ENCODE results near the gene PSORS1C2. TPM values are rescaled to one million over a fixed set of nuclear protein-coding genes. Genes with fewer than 3 reads are reported as not detected.
A peak's percentile ranks its signal among the peaks of the same experiment; 100 is the strongest.

The PSORS1C2 gene
- total RNA-seq, 1 donor from 2014 or later: not detected

- peaks cover 22% of the 10 kb centered on the region for H3K4me1 Mint-ChIP-seq (ENCODE audit: low read depth, unreplicated experiment)
Measured at GRCh38 chr6:31178143-31179041, 39.5 kb upstream of the PSORS1C2 start.

GRCh38 chr6:31175971-31176370 lies 37.1 kb upstream of the PSORS1C2 start:
- Histone ChIP-seq H3K4me2 (ENCODE audit: low read length) (no peak overlapping the region), H3K9me3 (ENCODE audit: insufficient read depth, low read depth, low read length) (no peaks in the 10 kb centered on the region), H2AFZ (ENCODE audit: low read depth, low read length) (no peak overlapping the region), H3K79me2 (ENCODE audit: insufficient read depth, low read length) (no peaks in the 10 kb centered on the region), H3K27ac (ENCODE audit: low read depth, low read length) (no peak overlapping the region), H3K4me1 (ENCODE audit: insufficient read depth, low read length) (no peaks in the 10 kb centered on the region), H3K9ac (ENCODE audit: low read length) (no peak overlapping the region), H3K4me3 (ENCODE audit: insufficient read depth, low read depth, low read length) (no peak overlapping the region), H3K27me3 (ENCODE audit: insufficient read depth, low read length) (no peaks in the 10 kb centered on the region), H3K36me3 (ENCODE audit: insufficient read depth, low read length) (no peaks in the 10 kb centered on the region), H4K20me1 (ENCODE audit: insufficient read depth, low read length) (no peaks in the 10 kb centered on the region)
- peak; percentile 34 for DNase-seq (ENCODE audit: low read depth)
- TF ChIP-seq EZH2 (IDR thresholded peaks at IDR 0.05; ENCODE audit: insufficient read depth, low read length) (no peak), CTCF (IDR thresholded peaks at IDR 0.05; ENCODE audit: insufficient read depth, low read depth, low read length) (no peak)
- no peaks in the 10 kb centered on the region for H3K9me3 Mint-ChIP-seq (ENCODE audit: unreplicated experiment)
- H3K27ac Mint-ChIP-seq (ENCODE audit: unreplicated experiment): peak overlapping the region; percentile 70
- H3K4me3 Mint-ChIP-seq (ENCODE audit: unreplicated experiment): peak overlapping the region; percentile 13
- H3K4me1 Mint-ChIP-seq (ENCODE audit: low read depth, unreplicated experiment): peaks cover 25% of the 10 kb centered on the region
- H3K27me3 Mint-ChIP-seq (ENCODE audit: low read depth, unreplicated experiment): peaks cover 7% of the 10 kb centered on the region
- FAIRE-seq: no peak
- H3K36me3 Mint-ChIP-seq (ENCODE audit: low read depth, unreplicated experiment): peaks cover 4% of the 10 kb centered on the region

More at GRCh38 chr6:31178143-31179041, 39.5 kb upstream of the PSORS1C2 start:
- Histone ChIP-seq H3K4me2 (ENCODE audit: low read length) (no peak overlapping the region), H3K36me3 (ENCODE audit: insufficient read depth, low read length) (no peaks in the 10 kb centered on the region), H3K27me3 (ENCODE audit: insufficient read depth, low read length) (no peaks in the 10 kb centered on the region), H3K9me3 (ENCODE audit: insufficient read depth, low read depth, low read length) (no peaks in the 10 kb centered on the region), H3K27ac (ENCODE audit: low read depth, low read length) (no peak overlapping the region), H3K4me1 (ENCODE audit: insufficient read depth, low read length) (no peaks in the 10 kb centered on the region), H2AFZ (ENCODE audit: low read depth, low read length) (no peak overlapping the region), H3K9ac (ENCODE audit: low read length) (no peak overlapping the region), H4K20me1 (ENCODE audit: insufficient read depth, low read length) (no peaks in the 10 kb centered on the region), H3K79me2 (ENCODE audit: insufficient read depth, low read length) (no peaks in the 10 kb centered on the region), H3K4me3 (ENCODE audit: insufficient read depth, low read depth, low read length) (no peak overlapping the region)
- no peaks in the 10 kb centered on the region for H3K9me3 Mint-ChIP-seq (ENCODE audit: unreplicated experiment)
- no peak for TF ChIP-seq EZH2 (IDR thresholded peaks at IDR 0.05; ENCODE audit: insufficient read depth, low read length)
- no peak for FAIRE-seq
- DNase-seq (ENCODE audit: low read depth): no peak
- H3K27ac Mint-ChIP-seq (ENCODE audit: unreplicated experiment): no peak overlapping the region
- H3K36me3 Mint-ChIP-seq (ENCODE audit: low read depth, unreplicated experiment): peaks cover 2% of the 10 kb centered on the region
- no peak overlapping the region for H3K4me3 Mint-ChIP-seq (ENCODE audit: unreplicated experiment)
- peaks cover 2% of the 10 kb centered on the region for H3K27me3 Mint-ChIP-seq (ENCODE audit: low read depth, unreplicated experiment)

GRCh38 chr6:31174378-31174777 lies 35.5 kb upstream of the PSORS1C2 start:
- no peaks in the 10 kb centered on the region for H3K27me3 ChIP-seq (ENCODE audit: insufficient read depth, low read length)
- TF ChIP-seq CTCF (IDR thresholded peaks at IDR 0.05; ENCODE audit: insufficient read depth, low read depth, low read length): no peak
- no peak for TF ChIP-seq EZH2 (IDR thresholded peaks at IDR 0.05; ENCODE audit: insufficient read depth, low read length)
- H2AFZ ChIP-seq (ENCODE audit: low read depth, low read length): no peak overlapping the region
- H3K4me2 ChIP-seq (ENCODE audit: low read length): no peak overlapping the region
- no peak overlapping the region for H3K27ac ChIP-seq (ENCODE audit: low read depth, low read length)
- H3K4me1 Mint-ChIP-seq (ENCODE audit: low read depth, unreplicated experiment): peaks cover 25% of the 10 kb centered on the region
- no peaks in the 10 kb centered on the region for H3K4me1 ChIP-seq (ENCODE audit: insufficient read depth, low read length)
- no peak overlapping the region for H3K9ac ChIP-seq (ENCODE audit: low read length)
- no peak overlapping the region for H3K4me3 ChIP-seq (ENCODE audit: insufficient read depth, low read depth, low read length)
- H3K79me2 ChIP-seq (ENCODE audit: insufficient read depth, low read length): no peaks in the 10 kb centered on the region
- FAIRE-seq (no peak), DNase-seq (ENCODE audit: low read depth) (no peak)
- H3K9me3 Mint-ChIP-seq (ENCODE audit: unreplicated experiment): no peaks in the 10 kb centered on the region
- H3K36me3 Mint-ChIP-seq (ENCODE audit: low read depth, unreplicated experiment): peaks cover 4% of the 10 kb centered on the region
- H3K36me3 ChIP-seq (ENCODE audit: insufficient read depth, low read length): no peaks in the 10 kb centered on the region
- no peaks in the 10 kb centered on the region for H3K9me3 ChIP-seq (ENCODE audit: insufficient read depth, low read depth, low read length)
- no peak overlapping the region for H3K27ac Mint-ChIP-seq (ENCODE audit: unreplicated experiment)
- peaks cover 11% of the 10 kb centered on the region for H3K27me3 Mint-ChIP-seq (ENCODE audit: low read depth, unreplicated experiment)
- H3K4me3 Mint-ChIP-seq (ENCODE audit: unreplicated experiment): no peak overlapping the region
- H4K20me1 ChIP-seq (ENCODE audit: insufficient read depth, low read length): no peaks in the 10 kb centered on the region

All from astrocyte (in vitro differentiated cells and primary cell).